Gastroesophageal sphincter (tissue), 4 donors: ENCODE results near the gene RFX7. TPM values are rescaled to one million over a fixed set of nuclear protein-coding genes. Genes with fewer than 3 reads are reported as not detected.

ENCODE experiments used
- ATAC-seq: fragments of 150-250 bp; one replicate; pipeline ENCODE4 v1.9.1; 2016; ENCODE audit warnings: mild to moderate bottlenecking, moderate library complexity
- H3K27ac ChIP-seq, 4 donors: fragments of 200-600 bp; sonication (generic) in 3 of 4; 1 replicate in 3 of 4; 2 replicates in 1 of 4; pipeline ENCODE4 v1.5.1; 2016 to 2019
- H3K27me3 ChIP-seq: fragments of 200-600 bp; sonication (generic); one replicate; pipeline ENCODE4 v1.5.1; 2019
- H3K36me3 ChIP-seq, 2 donors: fragments of 200-600 bp; sonication (generic); one replicate each; pipeline ENCODE4 v1.5.1; 2019; ENCODE audit warnings: control low read depth in 1 of 2
- H3K4me1 ChIP-seq, 3 donors: fragments of 200-600 bp; sonication (generic); 1 replicate in 2 of 3; 2 replicates in 1 of 3; pipeline ENCODE4 v1.5.1; 2016 to 2019; ENCODE audit warnings: control low read depth in 2 of 3
- H3K4me3 ChIP-seq, 2 donors: fragments of 200-600 bp; sonication (generic); one replicate each; pipeline ENCODE4 v1.5.1; 2019; ENCODE audit warnings: mild to moderate bottlenecking in 1 of 2, moderate library complexity in 1 of 2
- H3K9me3 ChIP-seq, 3 donors: fragments of 200-600 bp; sonication (generic); one replicate each; pipeline ENCODE4 v1.5.1; 2017 to 2019; ENCODE audit warnings: control low read depth in 2 of 3
- EP300 ChIP-seq: sonication (generic); formaldehyde crosslinking; IDR thresholded peaks from one replicate; pipeline ENCODE4 v1.6.1; 2017; ENCODE audit warnings: antibody characterized with exemption, mild to moderate bottlenecking
- POLR2A ChIP-seq, 2 donors: fragments of 450-650 bp; IDR thresholded peaks; one replicate each; pipeline ENCODE4 v1.6.1; 2017; ENCODE audit warnings: antibody characterized with exemption in 2 of 2, mild to moderate bottlenecking in 2 of 2, moderate library complexity in 1 of 2
- POLR2AphosphoS5 ChIP-seq: sonication (generic); formaldehyde crosslinking; IDR thresholded peaks from one replicate; pipeline ENCODE4 v1.6.1; 2017; ENCODE audit warnings: antibody characterized with exemption
- WGBS, 2 donors: methylation state at CpG; one replicate each; pipeline ENCODE4 v1.1.5; 2018; ENCODE audit warnings: low coverage in 1 of 2; 5-methylcytosine and 5-hydroxymethylcytosine counted together
- total RNA-seq, 4 donors: library from RNA; depleted of rRNA; stranded (reverse); fragments of >200 nt; gene quantifications; one replicate each; pipeline ENCODE4 v1.1.0, GENCODE V29; 2016
- TF ChIP-seq, protein P1 (sequence below), 4 experiments: fragments of 200-600 bp in 2 of 4; fragments of 450-650 bp in 2 of 4; sonication (generic) in 1 of 4; IDR thresholded peaks; one replicate each; pipeline ENCODE4 v1.5.1; 2017 to 2019; ENCODE audit warnings: antibody characterized with exemption in 4 of 4, mild to moderate bottlenecking in 2 of 4, moderate library complexity in 2 of 4

Gene RFX7
- total RNA-seq, 4 donors from 2014 or later, result 5.9 to 8.7 (median 7.2) TPM

DNA sequence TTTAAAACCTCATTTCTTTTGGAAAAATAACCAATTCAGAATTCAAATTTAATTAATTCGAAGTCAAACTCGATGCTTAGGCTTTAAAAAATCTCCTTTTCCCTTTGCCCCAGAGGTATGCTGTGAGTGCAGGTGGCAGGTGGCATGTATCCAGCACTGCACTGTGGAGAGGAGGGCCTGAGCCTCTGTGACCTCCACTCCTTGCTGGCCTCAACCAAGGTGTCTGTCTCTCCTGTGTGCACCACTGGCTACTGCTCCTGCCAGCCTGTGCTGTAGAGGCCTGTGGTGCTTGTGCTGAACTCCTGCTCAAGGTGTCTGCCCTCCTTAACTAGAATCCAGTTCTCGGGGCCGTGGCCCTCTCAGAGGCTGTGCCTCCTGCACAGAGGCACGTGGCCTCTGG is 194.1 kb downstream of the RFX7 start:
- no peaks in the 10 kb centered on the region for H3K36me3 ChIP-seq
- H3K27me3 ChIP-seq, result no peaks in the 10 kb centered on the region
- 70 to 90% methylated on average over 2 to 5 of the region's 5 CpGs for WGBS, 2 donors
- H3K9me3 ChIP-seq, result no peaks in the 10 kb centered on the region
- peaks cover 0 to 6% (median 0%) of the 10 kb centered on the region in 3 donors for H3K4me1 ChIP-seq
- no peak overlapping the region for H3K4me3 ChIP-seq
- ATAC-seq, result no peak
- no peak overlapping the region for H3K27ac ChIP-seq
- TF ChIP-seq, protein P1, sequence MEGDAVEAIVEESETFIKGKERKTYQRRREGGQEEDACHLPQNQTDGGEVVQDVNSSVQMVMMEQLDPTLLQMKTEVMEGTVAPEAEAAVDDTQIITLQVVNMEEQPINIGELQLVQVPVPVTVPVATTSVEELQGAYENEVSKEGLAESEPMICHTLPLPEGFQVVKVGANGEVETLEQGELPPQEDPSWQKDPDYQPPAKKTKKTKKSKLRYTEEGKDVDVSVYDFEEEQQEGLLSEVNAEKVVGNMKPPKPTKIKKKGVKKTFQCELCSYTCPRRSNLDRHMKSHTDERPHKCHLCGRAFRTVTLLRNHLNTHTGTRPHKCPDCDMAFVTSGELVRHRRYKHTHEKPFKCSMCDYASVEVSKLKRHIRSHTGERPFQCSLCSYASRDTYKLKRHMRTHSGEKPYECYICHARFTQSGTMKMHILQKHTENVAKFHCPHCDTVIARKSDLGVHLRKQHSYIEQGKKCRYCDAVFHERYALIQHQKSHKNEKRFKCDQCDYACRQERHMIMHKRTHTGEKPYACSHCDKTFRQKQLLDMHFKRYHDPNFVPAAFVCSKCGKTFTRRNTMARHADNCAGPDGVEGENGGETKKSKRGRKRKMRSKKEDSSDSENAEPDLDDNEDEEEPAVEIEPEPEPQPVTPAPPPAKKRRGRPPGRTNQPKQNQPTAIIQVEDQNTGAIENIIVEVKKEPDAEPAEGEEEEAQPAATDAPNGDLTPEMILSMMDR (IDR thresholded peaks at IDR 0.05), result no peak
- no peak for TF ChIP-seq POLR2A (IDR thresholded peaks at IDR 0.05)
- TF ChIP-seq POLR2AphosphoS5, result no peak
- no peak for TF ChIP-seq EP300

DNA sequence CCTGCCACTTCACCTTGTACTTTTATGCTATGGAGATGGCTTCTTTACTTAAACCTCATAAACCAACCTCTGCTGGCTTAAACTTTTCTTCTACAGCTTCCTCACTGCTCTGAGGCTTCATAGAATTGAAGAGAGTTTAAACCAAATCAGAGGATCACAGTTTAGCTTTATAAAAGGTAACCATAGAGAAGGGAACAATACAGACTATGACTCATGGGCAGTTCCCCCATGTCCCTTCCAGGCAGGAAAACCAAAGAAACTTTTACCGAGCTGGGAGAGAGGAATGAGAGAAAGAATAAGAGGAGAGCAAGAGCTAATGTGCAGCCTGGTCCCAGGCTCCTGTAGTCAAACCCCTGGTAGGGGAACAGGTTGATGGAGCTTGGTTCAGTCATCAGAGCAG is 196.3 kb downstream of the RFX7 start:
- WGBS, 2 donors, result 33 to 50% methylated on average over 1 of the region's 1 CpG
- Histone ChIP-seq H3K36me3 (no peaks in the 10 kb centered on the region), H3K4me1 (peaks cover 0 to 6% (median 0%) of the 10 kb centered on the region in 3 donors), H3K27ac (no peak overlapping the region), H3K9me3 (no peaks in the 10 kb centered on the region), H3K27me3 (no peaks in the 10 kb centered on the region), H3K4me3 (no peak overlapping the region)
- TF ChIP-seq, protein P1 (IDR thresholded peaks at IDR 0.05), result no peak
- TF ChIP-seq POLR2AphosphoS5, result no peak
- no peak for TF ChIP-seq EP300
- no peak for TF ChIP-seq POLR2A (IDR thresholded peaks at IDR 0.05)
- ATAC-seq, result no peak

DNA sequence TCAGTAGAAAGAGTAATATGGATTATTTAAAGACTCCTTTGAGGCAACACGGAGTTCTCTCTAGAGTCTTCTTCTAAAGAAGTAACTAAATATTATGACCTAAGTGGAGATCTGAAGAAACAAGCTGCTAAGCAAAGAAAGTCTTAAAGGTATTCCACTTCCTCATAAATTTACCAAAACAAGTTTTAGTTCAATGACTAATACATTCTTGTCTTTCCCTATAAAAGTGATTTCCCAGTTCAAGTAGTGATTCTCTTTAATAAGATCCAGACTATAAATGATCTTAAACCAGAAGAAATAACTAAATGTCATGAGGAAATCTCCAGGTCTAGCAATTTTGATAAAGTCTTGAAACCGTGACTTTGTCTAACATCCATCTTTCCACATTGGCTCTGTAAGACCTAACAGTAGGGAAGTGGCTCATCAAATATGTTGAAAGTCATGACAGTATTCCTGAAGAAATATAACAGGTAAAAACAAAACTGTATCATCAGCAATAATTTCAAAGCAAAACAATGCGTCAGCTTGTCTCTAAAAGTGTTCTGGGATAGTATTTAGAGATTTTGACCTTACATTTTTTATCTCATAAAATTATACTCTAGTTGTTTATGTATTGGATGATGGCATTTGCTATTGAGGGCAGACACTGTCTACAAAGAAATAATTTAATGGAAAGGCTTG is 198.5 kb downstream of the RFX7 start:
- Histone ChIP-seq H3K4me1 (peaks cover 0 to 11% (median 0%) of the 10 kb centered on the region in 3 donors), H3K9me3 (no peaks in the 10 kb centered on the region), H3K27ac (no peak overlapping the region), H3K27me3 (no peaks in the 10 kb centered on the region), H3K36me3 (no peaks in the 10 kb centered on the region), H3K4me3 (no peak overlapping the region)
- TF ChIP-seq, protein P1 (IDR thresholded peaks at IDR 0.05), result no peak
- no peak for TF ChIP-seq POLR2A (IDR thresholded peaks at IDR 0.05)
- no peak for TF ChIP-seq POLR2AphosphoS5
- TF ChIP-seq EP300, result no peak
- WGBS, 2 donors, result 90 to 93% methylated on average over 3 of the region's 3 CpGs
- no peak for ATAC-seq

DNA sequence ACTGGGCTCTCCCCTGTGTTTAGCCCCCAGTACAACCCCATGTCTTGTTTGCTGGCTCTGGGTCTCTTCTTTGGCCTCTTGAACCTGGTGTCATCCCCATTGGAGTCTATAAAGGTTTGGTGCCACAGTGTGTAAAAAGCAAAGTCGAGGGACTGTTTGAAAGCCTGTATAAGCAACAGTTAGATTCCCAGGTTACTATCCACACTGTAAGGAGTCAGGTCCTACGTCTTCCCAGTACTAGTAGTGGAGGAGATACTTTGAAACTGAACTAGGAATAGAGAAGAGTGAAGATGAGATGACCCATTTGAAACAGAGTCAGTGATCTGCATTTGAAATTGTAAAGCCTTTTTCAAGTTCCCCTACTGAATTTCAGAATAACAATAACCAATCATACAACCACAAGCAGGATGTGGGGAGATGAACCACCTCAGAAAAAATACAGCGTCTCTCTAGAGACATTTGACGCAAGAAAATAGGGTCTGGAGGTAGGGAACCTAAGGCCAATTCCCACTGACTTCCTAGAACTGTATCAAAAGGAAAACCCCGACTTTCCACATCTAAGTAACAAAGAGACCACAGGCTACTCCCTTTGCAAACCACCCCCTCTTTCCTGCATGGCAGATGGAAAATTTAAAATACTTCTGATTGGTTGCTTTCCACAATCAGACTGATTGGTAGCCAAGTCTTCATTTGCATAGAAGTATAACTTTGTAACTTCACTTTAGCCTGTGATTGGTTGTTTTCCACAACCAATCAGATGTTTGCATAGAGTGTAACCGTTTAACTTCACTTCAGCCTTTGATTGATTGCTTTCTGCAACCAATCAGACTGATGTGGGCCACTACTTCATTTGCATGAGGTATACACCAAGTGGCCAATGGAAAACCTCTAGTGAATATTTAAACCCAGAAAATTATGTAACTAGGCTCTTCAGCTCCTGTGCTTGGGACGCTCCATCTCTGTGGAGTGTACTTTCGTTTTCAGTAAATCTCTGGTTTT is 200.4 kb downstream of the RFX7 start:
- Histone ChIP-seq H3K27ac (no peak overlapping the region), H3K27me3 (no peaks in the 10 kb centered on the region), H3K9me3 (no peaks in the 10 kb centered on the region), H3K4me3 (no peak overlapping the region), H3K36me3 (no peaks in the 10 kb centered on the region), H3K4me1 (peaks cover 0 to 12% (median 0%) of the 10 kb centered on the region in 3 donors)
- 70 to 86% methylated on average over 5 to 7 of the region's 8 CpGs for WGBS, 2 donors
- ATAC-seq, result no peak
- TF ChIP-seq EP300, result no peak
- TF ChIP-seq, protein P1 (IDR thresholded peaks at IDR 0.05), result no peak
- no peak for TF ChIP-seq POLR2AphosphoS5
- no peak for TF ChIP-seq POLR2A (IDR thresholded peaks at IDR 0.05)
